HFFc6 (cell line): ENCODE measurements around the gene SLC36A3. TPM values are rescaled to one million over a fixed set of nuclear protein-coding genes. Genes with fewer than 3 reads are reported as not detected.

ENCODE experiments used
- DNase-seq: peaks from one replicate; pipeline ENCODE4 v3.0.0-alpha.2; 2018
- H3K27ac Mint-ChIP-seq: 2 replicates; pipeline ENCODE4 v1.8.0; 2020; ENCODE audit warnings: mild to moderate bottlenecking, mixed read lengths
- H3K27me3 Mint-ChIP-seq: 2 replicates; pipeline ENCODE4 v1.8.0; 2021; ENCODE audit warnings: mild to moderate bottlenecking, moderate library complexity, mixed read lengths; ENCODE audit not compliant: insufficient read depth
- H3K36me3 Mint-ChIP-seq: 2 replicates; pipeline ENCODE4 v1.8.0; 2021; ENCODE audit warnings: low read depth, mixed read lengths
- H3K4me1 Mint-ChIP-seq: 2 replicates; pipeline ENCODE4 v1.8.0; 2020; ENCODE audit warnings: low read depth, mixed read lengths
- H3K4me3 Mint-ChIP-seq: 2 replicates; pipeline ENCODE4 v1.8.0; 2020; ENCODE audit warnings: mild to moderate bottlenecking, moderate library complexity, mixed read lengths
- H3K9me3 Mint-ChIP-seq: 2 replicates; pipeline ENCODE4 v1.8.0; 2020; ENCODE audit warnings: mild to moderate bottlenecking, mixed read lengths
- CTCF ChIP-seq: fragments of 200-600 bp; sonication (generic); IDR thresholded peaks from 2 replicates; pipeline ENCODE4 v1.5.0; 2021; ENCODE audit warnings: antibody characterized with exemption, mild to moderate bottlenecking
- total RNA-seq, 6 experiments: library from RNA; stranded (reverse); fragmentation: NEBNext Ultra II Directional; extraction: Animal tissue kit (Norgen Biotek cat#: 25700); gene quantifications; 2 replicates in 1 of 6; 3 replicates in 5 of 6; pipeline ENCODE4 v1.2.3, GENCODE V29; 2021

Gene SLC36A3
- total RNA-seq, 6 experiments from 2014 or later = not detected

- H3K27ac Mint-ChIP-seq = no peak overlapping the region
- no peak for TF ChIP-seq CTCF
- H3K36me3 Mint-ChIP-seq = no peaks in the 10 kb centered on the region
- no peaks in the 10 kb centered on the region for H3K9me3 Mint-ChIP-seq
- no peak for DNase-seq
- peaks cover 24% of the 10 kb centered on the region for H3K27me3 Mint-ChIP-seq
- peaks cover 9% of the 10 kb centered on the region; the same call in 1 of the 2 replicates for H3K4me1 Mint-ChIP-seq
- H3K4me3 Mint-ChIP-seq = no peak overlapping the region
Observed at GRCh38 chr5:151345187-151345807, 41.7 kb upstream of the SLC36A3 start.

GRCh38 chr5:151344088-151344487 lies 40.5 kb upstream of the SLC36A3 start:
- TF ChIP-seq CTCF = no peak
- no peaks in the 10 kb centered on the region for H3K9me3 Mint-ChIP-seq
- H3K36me3 Mint-ChIP-seq = no peaks in the 10 kb centered on the region
- peaks cover 24% of the 10 kb centered on the region for H3K27me3 Mint-ChIP-seq
- DNase-seq = no peak
- peaks cover 9% of the 10 kb centered on the region; the same call in 1 of the 2 replicates for H3K4me1 Mint-ChIP-seq
- no peak overlapping the region for H3K27ac Mint-ChIP-seq
- H3K4me3 Mint-ChIP-seq = no peak overlapping the region

GRCh38 chr5:151340004-151340403 lies 36.4 kb upstream of the SLC36A3 start:
- no peak for DNase-seq
- Mint-ChIP-seq H3K4me3 (no peak overlapping the region), H3K4me1 (no peaks in the 10 kb centered on the region), H3K9me3 (no peaks in the 10 kb centered on the region), H3K36me3 (no peaks in the 10 kb centered on the region), H3K27ac (no peak overlapping the region), H3K27me3 (peaks cover 15% of the 10 kb centered on the region)
- no peak for TF ChIP-seq CTCF

GRCh38 chr5:151338734-151339133 lies 35.2 kb upstream of the SLC36A3 start:
- no peak overlapping the region for H3K4me3 Mint-ChIP-seq
- no peaks in the 10 kb centered on the region for H3K9me3 Mint-ChIP-seq
- H3K4me1 Mint-ChIP-seq = no peaks in the 10 kb centered on the region
- DNase-seq = no peak
- no peak for TF ChIP-seq CTCF
- no peak overlapping the region for H3K27ac Mint-ChIP-seq
- H3K27me3 Mint-ChIP-seq = peaks cover 17% of the 10 kb centered on the region
- H3K36me3 Mint-ChIP-seq = no peaks in the 10 kb centered on the region

- H3K9me3 Mint-ChIP-seq = no peaks in the 10 kb centered on the region
- peaks cover 20% of the 10 kb centered on the region for H3K27me3 Mint-ChIP-seq
- no peaks in the 10 kb centered on the region for H3K4me1 Mint-ChIP-seq
- no peak overlapping the region for H3K4me3 Mint-ChIP-seq
- no peaks in the 10 kb centered on the region for H3K36me3 Mint-ChIP-seq
- no peak overlapping the region for H3K27ac Mint-ChIP-seq
- TF ChIP-seq CTCF = no peak
- DNase-seq = no peak
Observed at GRCh38 chr5:151332857-151333256, 29.3 kb upstream of the SLC36A3 start.
